Ishikawa (cell line): ENCODE results near the gene MYLK.

ENCODE experiments used
- FOXM1 ChIP-seq: IDR thresholded peaks from 2 replicates; pipeline ENCODE4 v1.6.1; 2012; ENCODE audit warnings: low read depth, borderline replicate concordance
- RAD21 ChIP-seq: IDR thresholded peaks from 2 replicates; pipeline ENCODE4 v1.6.1; 2012; ENCODE audit warnings: low read depth
- TAF1 ChIP-seq: IDR thresholded peaks from 2 replicates; pipeline ENCODE4 v1.6.1; 2012; ENCODE audit warnings: low read depth, mild to moderate bottlenecking
- TEAD4 ChIP-seq: IDR thresholded peaks from 2 replicates; pipeline ENCODE4 v1.6.1; 2012
- YY1 ChIP-seq: IDR thresholded peaks from 2 replicates; pipeline ENCODE4 v1.6.1; 2012; ENCODE audit warnings: low read depth
- TF ChIP-seq, protein P1 (sequence below): IDR thresholded peaks from 2 replicates; pipeline ENCODE4 v1.6.1; 2012; ENCODE audit warnings: low read depth, mild to moderate bottlenecking

DNA sequence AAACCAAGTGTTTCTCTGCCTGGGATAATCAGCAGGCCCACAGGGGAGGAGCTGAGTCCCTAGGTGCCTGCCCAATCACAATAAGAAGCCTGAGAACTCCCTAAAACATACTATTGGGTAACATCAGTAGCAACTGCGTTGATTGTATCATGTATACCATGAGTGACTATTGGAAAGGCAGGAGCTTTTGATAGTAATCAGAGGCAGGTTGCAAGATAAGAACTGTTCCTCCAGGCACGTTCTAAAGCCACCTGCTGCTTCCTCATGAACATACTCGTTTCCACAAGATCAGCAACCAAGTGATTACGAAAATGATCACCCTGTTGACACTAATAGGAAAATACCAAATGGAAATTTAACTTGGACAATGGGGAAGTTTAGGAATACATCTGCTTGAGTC, 6.7 kb downstream of the MYLK start:
- TF ChIP-seq FOXM1 (no peak), TEAD4 (no peak), RAD21 (no peak), TAF1 (no peak), YY1 (no peak)
- TF ChIP-seq, protein P1, sequence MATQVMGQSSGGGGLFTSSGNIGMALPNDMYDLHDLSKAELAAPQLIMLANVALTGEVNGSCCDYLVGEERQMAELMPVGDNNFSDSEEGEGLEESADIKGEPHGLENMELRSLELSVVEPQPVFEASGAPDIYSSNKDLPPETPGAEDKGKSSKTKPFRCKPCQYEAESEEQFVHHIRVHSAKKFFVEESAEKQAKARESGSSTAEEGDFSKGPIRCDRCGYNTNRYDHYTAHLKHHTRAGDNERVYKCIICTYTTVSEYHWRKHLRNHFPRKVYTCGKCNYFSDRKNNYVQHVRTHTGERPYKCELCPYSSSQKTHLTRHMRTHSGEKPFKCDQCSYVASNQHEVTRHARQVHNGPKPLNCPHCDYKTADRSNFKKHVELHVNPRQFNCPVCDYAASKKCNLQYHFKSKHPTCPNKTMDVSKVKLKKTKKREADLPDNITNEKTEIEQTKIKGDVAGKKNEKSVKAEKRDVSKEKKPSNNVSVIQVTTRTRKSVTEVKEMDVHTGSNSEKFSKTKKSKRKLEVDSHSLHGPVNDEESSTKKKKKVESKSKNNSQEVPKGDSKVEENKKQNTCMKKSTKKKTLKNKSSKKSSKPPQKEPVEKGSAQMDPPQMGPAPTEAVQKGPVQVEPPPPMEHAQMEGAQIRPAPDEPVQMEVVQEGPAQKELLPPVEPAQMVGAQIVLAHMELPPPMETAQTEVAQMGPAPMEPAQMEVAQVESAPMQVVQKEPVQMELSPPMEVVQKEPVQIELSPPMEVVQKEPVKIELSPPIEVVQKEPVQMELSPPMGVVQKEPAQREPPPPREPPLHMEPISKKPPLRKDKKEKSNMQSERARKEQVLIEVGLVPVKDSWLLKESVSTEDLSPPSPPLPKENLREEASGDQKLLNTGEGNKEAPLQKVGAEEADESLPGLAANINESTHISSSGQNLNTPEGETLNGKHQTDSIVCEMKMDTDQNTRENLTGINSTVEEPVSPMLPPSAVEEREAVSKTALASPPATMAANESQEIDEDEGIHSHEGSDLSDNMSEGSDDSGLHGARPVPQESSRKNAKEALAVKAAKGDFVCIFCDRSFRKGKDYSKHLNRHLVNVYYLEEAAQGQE: no peak
